ENCODE data around the gene DIP2C. TPM values are rescaled to one million over a fixed set of nuclear protein-coding genes. Genes with fewer than 3 reads are reported as not detected.
A peak's percentile ranks its signal among the peaks of the same experiment; 100 is the strongest.

Gene DIP2C
- total RNA-seq, 4 donors from 2014 or later: 2.4 to 14.9 (median 6.1) TPM

- TF ChIP-seq CTCF (IDR thresholded peaks at IDR 0.05): no peak
- TF ChIP-seq POLR2A (IDR thresholded peaks at IDR 0.05): no peak
- Histone ChIP-seq H3K27ac (no peak overlapping the region), H3K9me3 (no peaks in the 10 kb centered on the region), H3K36me3 (no peaks in the 10 kb centered on the region), H3K4me1 (peaks cover 0 to 23% (median 0%) of the 10 kb centered on the region in 3 donors), H3K27me3 (no peaks in the 10 kb centered on the region), H3K4me3 (no peak overlapping the region)
- WGBS, 2 donors: 90 to 98% methylated on average over 8 to 13 of the region's 14 CpGs
- intact Hi-C loops (cut with DNase I): no loop called here
- no peak for DNase-seq
Measured at GRCh38 chr10:583433-583832, 106.0 kb downstream of the DIP2C start.

GRCh38 chr10:581776-582330, 107.6 kb downstream of the DIP2C start:
- Histone ChIP-seq H3K27me3 (no peaks in the 10 kb centered on the region), H3K36me3 (no peaks in the 10 kb centered on the region), H3K4me1 (peaks cover 0 to 19% (median 0%) of the 10 kb centered on the region in 3 donors), H3K9me3 (no peaks in the 10 kb centered on the region), H3K27ac (peak overlapping the region in 1 of 4 donors; percentile 64), H3K4me3 (no peak overlapping the region)
- TF ChIP-seq CTCF (IDR thresholded peaks at IDR 0.05) (no peak), POLR2A (IDR thresholded peaks at IDR 0.05) (no peak)
- DNase-seq: no peak
- intact Hi-C loops (cut with DNase I): no loop called here
- 71 to 81% methylated on average over 9 to 10 of the region's 14 CpGs for WGBS, 2 donors

- Histone ChIP-seq H3K27me3 (no peaks in the 10 kb centered on the region), H3K27ac (peak overlapping the region; percentile 4 to 64 (median 40)), H3K4me3 (no peak overlapping the region), H3K9me3 (no peaks in the 10 kb centered on the region), H3K36me3 (no peaks in the 10 kb centered on the region), H3K4me1 (peaks cover 0 to 27% (median 0%) of the 10 kb centered on the region in 3 donors)
- 44 to 45% methylated on average over 5 to 6 of the region's 6 CpGs for WGBS, 2 donors
- DNase-seq: no peak
- intact Hi-C loops (cut with DNase I): no loop called here
- TF ChIP-seq CTCF (IDR thresholded peaks at IDR 0.05): no peak
Measured at GRCh38 chr10:580778-581177, 108.7 kb downstream of the DIP2C start.

- no peaks in the 10 kb centered on the region for H3K9me3 ChIP-seq
- no peak for DNase-seq
- 48 to 75% methylated on average over 8 to 9 of the region's 10 CpGs for WGBS, 2 donors
- no peak overlapping the region for H3K4me3 ChIP-seq
- H3K36me3 ChIP-seq: no peaks in the 10 kb centered on the region
- no peaks in the 10 kb centered on the region for H3K27me3 ChIP-seq
- no peak overlapping the region for H3K27ac ChIP-seq
- H3K4me1 ChIP-seq: peaks cover 0 to 39% (median 0%) of the 10 kb centered on the region in 3 donors
- intact Hi-C loops (cut with DNase I): no loop called here
- TF ChIP-seq CTCF (IDR thresholded peaks at IDR 0.05) (no peak), POLR2A (IDR thresholded peaks at IDR 0.05) (no peak)
Measured at GRCh38 chr10:576130-576465, 113.4 kb downstream of the DIP2C start.

GRCh38 chr10:575402-576129, 113.9 kb downstream of the DIP2C start:
- no peak for TF ChIP-seq POLR2A (IDR thresholded peaks at IDR 0.05)
- TF ChIP-seq CTCF (IDR thresholded peaks at IDR 0.05): no peak
- 62 to 66% methylated on average over 12 to 16 of the region's 16 CpGs for WGBS, 2 donors
- Histone ChIP-seq H3K9me3 (no peaks in the 10 kb centered on the region), H3K27ac (no peak overlapping the region), H3K4me1 (peaks cover 0 to 38% (median 0%) of the 10 kb centered on the region in 3 donors), H3K36me3 (no peaks in the 10 kb centered on the region), H3K4me3 (peak overlapping the region in 1 of 4 donors; percentile 27), H3K27me3 (no peaks in the 10 kb centered on the region)
- intact Hi-C loops (cut with DNase I): no loop called here
- DNase-seq: no peak
